ENCODE measurements around the gene CETP. TPM values are rescaled to one million over a fixed set of nuclear protein-coding genes. Genes with fewer than 3 reads are reported as not detected.
A peak's percentile ranks its signal among the peaks of the same experiment; 100 is the strongest.

CETP gene
- total RNA-seq, 1 donor from 2014 or later, result 1.1 TPM

DNA sequence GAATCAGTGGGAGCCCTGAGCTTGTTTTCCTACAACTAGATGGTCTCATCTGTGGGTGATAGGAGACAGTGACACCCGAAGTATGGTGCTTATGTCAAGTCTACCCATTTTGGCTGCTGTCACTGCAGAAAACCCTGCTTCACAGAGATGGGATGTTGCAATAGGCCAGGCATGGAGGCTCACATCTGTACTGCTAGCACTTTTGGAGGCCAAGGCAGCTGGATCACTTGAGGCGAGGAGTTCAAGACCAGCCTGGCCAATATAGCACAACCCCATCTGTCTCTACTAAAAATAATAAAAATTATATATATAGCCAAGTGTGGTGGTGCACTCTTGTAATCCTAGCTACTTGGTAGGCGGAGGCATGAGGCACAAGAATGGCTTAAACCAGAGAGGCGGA is 32.1 kb upstream of the CETP start:
- Histone ChIP-seq H3K4me3 (no peak overlapping the region), H3K9me3 (no peaks in the 10 kb centered on the region), H3K27me3 (ENCODE audit: low read depth) (no peaks in the 10 kb centered on the region), H3K36me3 (peaks cover 12% of the 10 kb centered on the region), H3K27ac (no peak overlapping the region), H3K4me1 (peaks cover 28% of the 10 kb centered on the region)
- no peak for ATAC-seq
- intact Hi-C loops (cut with DNase I), result no loop called here
- TF ChIP-seq, protein P1, sequence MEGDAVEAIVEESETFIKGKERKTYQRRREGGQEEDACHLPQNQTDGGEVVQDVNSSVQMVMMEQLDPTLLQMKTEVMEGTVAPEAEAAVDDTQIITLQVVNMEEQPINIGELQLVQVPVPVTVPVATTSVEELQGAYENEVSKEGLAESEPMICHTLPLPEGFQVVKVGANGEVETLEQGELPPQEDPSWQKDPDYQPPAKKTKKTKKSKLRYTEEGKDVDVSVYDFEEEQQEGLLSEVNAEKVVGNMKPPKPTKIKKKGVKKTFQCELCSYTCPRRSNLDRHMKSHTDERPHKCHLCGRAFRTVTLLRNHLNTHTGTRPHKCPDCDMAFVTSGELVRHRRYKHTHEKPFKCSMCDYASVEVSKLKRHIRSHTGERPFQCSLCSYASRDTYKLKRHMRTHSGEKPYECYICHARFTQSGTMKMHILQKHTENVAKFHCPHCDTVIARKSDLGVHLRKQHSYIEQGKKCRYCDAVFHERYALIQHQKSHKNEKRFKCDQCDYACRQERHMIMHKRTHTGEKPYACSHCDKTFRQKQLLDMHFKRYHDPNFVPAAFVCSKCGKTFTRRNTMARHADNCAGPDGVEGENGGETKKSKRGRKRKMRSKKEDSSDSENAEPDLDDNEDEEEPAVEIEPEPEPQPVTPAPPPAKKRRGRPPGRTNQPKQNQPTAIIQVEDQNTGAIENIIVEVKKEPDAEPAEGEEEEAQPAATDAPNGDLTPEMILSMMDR (IDR thresholded peaks at IDR 0.05), result no peak
- DNase-seq, result no peak

DNA sequence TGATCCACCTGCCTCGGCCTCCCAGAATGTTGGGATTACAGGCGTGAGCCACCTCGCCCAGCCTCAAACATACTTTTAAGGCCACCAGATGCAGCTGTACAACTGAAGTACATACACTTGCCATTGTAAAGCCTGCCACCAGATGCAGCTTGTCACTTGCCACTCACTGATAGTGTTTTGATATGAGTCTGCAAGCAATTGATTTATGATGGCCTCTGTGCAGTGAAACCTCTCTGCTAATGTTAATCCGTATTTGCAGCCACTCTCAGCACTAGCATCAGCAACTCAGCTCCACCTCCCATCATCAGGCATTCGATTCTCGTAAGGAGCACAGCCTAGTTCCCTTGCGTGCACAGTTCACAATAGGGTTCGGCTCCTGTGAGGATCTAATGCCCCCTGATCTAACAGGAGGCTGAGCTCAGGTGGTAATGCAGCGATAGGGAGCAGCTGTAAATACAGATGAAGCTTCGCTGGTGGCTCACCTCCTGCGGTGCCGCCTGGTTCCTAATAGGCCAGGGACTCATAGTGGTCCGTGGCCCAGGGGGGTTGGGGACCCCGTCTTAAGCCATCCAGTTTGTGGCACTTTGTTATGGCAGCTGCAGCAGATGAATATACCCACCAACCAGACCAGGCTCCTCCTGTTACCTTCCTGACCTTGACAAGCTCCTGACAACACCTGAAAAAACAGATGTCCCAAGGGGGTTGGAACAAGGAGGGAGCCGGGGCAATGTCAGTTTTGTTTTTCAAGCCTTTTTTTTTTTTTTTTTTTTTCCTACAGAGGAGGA is 31.1 kb upstream of the CETP start:
- ATAC-seq (no peak), DNase-seq (no peak)
- H3K36me3 ChIP-seq, result peaks cover 22% of the 10 kb centered on the region
- no peaks in the 10 kb centered on the region for H3K9me3 ChIP-seq
- TF ChIP-seq, protein P1 (IDR thresholded peaks at IDR 0.05), result no peak
- peak overlapping the region; percentile 100 for H3K27ac ChIP-seq
- no peaks in the 10 kb centered on the region for H3K27me3 ChIP-seq (ENCODE audit: low read depth)
- intact Hi-C loops (cut with DNase I), result no loop called here
- H3K4me1 ChIP-seq, result peaks cover 38% of the 10 kb centered on the region
- peak overlapping the region; percentile 99 for H3K4me3 ChIP-seq

DNA sequence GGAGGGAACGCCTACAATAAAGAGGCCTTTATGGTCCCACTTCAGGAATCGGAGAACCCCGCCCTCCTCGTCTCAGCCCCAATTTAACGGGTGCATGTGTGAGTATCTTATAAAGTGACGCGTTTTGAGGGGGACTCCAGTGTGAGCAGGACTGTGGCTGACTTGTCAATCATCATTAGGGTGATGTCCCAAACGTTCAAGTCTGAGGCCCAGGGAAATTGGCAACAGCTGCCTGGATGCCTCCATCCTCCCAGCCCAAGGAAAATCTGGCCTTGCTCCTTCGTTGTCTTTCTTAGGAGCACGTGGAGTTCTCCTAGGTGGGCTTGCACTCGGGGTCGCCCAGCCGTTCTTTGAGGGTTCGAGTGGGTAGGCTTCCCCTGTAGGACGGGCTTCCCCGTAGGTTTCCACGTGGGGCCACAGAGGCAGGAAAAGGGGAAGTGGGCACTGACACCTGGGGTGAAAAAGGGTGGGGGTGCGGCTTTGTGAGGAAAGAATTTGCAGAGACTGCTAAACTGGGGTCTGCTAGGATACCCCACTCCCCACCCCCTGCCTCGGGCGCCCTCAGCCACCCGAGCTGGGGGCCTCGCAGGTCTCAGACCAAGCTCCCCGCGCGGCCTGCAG is 30.4 kb upstream of the CETP start:
- Histone ChIP-seq H3K4me1 (peaks cover 45% of the 10 kb centered on the region), H3K27ac (peak overlapping the region; percentile 100)

DNA sequence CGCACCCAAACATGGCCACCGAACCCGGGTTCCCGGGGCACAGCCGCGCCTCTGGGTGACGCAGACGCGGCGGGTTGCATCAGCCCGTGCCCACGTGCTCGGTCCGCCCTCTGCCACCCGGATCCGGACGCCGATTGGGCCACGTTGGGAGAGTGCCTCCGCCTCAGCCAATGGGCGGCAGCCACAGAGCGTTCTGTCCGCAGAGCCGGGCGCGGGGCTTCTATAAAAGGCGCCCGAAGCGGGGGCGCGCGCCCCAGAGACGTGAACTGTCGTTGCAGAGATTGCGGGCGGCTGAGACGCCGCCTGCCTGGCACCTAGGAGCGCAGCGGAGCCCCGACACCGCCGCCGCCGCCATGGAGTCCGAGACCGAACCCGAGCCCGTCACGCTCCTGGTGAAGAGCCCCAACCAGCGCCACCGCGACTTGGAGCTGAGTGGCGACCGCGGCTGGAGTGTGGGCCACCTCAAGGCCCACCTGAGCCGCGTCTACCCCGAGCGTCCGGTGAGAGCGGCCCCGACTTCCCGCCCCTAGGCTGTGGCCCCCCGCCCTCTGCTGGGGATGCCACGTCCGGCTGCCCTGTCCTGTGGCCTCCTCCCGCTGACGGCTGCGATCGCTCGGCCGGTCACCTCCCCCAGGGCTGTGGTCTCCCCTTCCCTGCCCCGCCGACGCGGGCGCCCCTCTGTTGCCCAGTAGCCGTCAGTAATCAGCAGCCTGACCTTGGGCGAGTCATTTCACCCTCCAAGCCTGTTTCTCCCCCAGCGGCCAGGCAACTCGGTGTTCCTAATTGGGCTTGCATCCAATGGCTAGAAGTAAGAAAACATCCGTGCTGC is 29.6 kb upstream of the CETP start, which contains the start of gene HERPUD1:
HERPUD1 (plus strand) TSS at position 251 of the 829 bp plus-strand sequence; CDS start at position 354, 103 bp downstream.
- intact Hi-C loops (cut with DNase I), result no loop called here

More for the DNA sequence above, 30.4 kb upstream of the CETP start:
- Histone ChIP-seq H3K36me3 (peaks cover 29% of the 10 kb centered on the region), H3K27me3 (ENCODE audit: low read depth) (no peaks in the 10 kb centered on the region), H3K4me3 (peak overlapping the region; percentile 99), H3K9me3 (no peaks in the 10 kb centered on the region)
- intact Hi-C loops (cut with DNase I), result no loop called here
- TF ChIP-seq, protein P1 (IDR thresholded peaks at IDR 0.05), result no peak
- ATAC-seq (peak; percentile 7 to 11), DNase-seq (no peak)

More for the DNA sequence above, 29.6 kb upstream of the CETP start, which contains the start of gene HERPUD1:
- Histone ChIP-seq H3K27ac (peak within 1 kb of the TSS; percentile 100), H3K27me3 (ENCODE audit: low read depth) (no peaks in the 10 kb centered on the region), H3K4me1 (peaks cover 52% of the 10 kb centered on the region), H3K4me3 (peak within 1 kb of the TSS; percentile 99), H3K36me3 (peaks cover 37% of the 10 kb centered on the region), H3K9me3 (no peaks in the 10 kb centered on the region)
- TF ChIP-seq, protein P1 (IDR thresholded peaks at IDR 0.05), result no peak
- DNase-seq, result peak; percentile 99
- peak; percentile 97 for ATAC-seq

Data from lower lobe of right lung (tissue), 2 donors.